AG10803 (cell line): ENCODE data around the gene MACROH2A1.

Experiments
- DNase-seq: peaks from one replicate; pipeline ENCODE4 v3.0.0; 2010; ENCODE audit warnings: low read depth
- H3K4me3 ChIP-seq: 2 replicates; pipeline ENCODE4 v1.5.1; 2011; ENCODE audit warnings: mild to moderate bottlenecking, low read length, control low read depth
- TF ChIP-seq, protein P1 (sequence below): conservative IDR thresholded peaks from 2 replicates; pipeline ENCODE4 v1.5.1; 2011; ENCODE audit warnings: mild to moderate bottlenecking, low read length, control low read depth, inconsistent platforms

The MACROH2A1 gene

GRCh38 chr5:135350536-135350935 lies 48.5 kb downstream of the MACROH2A1 start:
- no peak for DNase-seq
- TF ChIP-seq, protein P1, sequence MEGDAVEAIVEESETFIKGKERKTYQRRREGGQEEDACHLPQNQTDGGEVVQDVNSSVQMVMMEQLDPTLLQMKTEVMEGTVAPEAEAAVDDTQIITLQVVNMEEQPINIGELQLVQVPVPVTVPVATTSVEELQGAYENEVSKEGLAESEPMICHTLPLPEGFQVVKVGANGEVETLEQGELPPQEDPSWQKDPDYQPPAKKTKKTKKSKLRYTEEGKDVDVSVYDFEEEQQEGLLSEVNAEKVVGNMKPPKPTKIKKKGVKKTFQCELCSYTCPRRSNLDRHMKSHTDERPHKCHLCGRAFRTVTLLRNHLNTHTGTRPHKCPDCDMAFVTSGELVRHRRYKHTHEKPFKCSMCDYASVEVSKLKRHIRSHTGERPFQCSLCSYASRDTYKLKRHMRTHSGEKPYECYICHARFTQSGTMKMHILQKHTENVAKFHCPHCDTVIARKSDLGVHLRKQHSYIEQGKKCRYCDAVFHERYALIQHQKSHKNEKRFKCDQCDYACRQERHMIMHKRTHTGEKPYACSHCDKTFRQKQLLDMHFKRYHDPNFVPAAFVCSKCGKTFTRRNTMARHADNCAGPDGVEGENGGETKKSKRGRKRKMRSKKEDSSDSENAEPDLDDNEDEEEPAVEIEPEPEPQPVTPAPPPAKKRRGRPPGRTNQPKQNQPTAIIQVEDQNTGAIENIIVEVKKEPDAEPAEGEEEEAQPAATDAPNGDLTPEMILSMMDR, result no peak
- no peak overlapping the region for H3K4me3 ChIP-seq

DNA sequence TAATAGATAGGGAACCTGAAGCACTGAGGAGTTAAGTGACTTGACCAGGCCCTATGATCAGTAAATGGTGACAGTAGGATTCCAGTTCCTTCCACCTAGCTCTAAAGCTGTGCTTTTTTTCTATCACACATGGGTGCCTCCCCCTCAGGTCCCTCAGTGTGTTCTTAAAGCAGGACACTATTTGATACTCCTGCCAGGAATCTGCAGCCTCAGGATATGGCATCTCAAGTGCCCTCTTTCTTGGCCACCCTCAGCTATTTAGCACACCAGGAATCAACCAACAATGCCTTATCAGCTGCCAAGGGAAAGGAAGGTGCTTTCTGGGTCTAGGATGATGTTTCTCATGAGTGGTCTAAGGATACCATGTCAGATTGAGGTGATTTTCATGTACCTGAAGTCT lies 49.1 kb downstream of the MACROH2A1 start:
- no peak overlapping the region for H3K4me3 ChIP-seq
- no peak for DNase-seq
- TF ChIP-seq, protein P1, result no peak

- TF ChIP-seq, protein P1, result no peak
- no peak overlapping the region for H3K4me3 ChIP-seq
- no peak for DNase-seq
Observed at GRCh38 chr5:135349451-135349850, 49.6 kb downstream of the MACROH2A1 start.

DNA sequence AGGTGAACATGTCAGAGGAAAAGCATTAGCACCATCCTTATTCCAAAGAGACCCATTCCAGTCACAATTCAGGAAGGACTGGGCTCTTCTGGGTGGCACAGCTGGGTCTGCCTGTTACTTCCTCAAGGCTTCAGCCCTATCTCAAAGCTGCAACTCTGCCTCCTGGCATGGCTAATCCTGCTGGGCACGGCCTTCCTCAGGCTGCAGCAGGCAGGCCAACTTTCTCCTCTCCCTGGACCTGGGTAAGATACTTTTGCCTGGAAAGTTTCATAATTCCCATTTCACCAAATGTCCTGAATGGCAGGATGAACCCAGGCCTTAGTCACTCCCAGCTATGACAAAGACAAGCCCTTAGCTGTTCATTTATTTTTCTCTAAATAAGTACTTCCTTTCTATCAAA lies 50.1 kb downstream of the MACROH2A1 start:
- TF ChIP-seq, protein P1, result no peak
- no peak for DNase-seq
- no peak overlapping the region for H3K4me3 ChIP-seq

DNA sequence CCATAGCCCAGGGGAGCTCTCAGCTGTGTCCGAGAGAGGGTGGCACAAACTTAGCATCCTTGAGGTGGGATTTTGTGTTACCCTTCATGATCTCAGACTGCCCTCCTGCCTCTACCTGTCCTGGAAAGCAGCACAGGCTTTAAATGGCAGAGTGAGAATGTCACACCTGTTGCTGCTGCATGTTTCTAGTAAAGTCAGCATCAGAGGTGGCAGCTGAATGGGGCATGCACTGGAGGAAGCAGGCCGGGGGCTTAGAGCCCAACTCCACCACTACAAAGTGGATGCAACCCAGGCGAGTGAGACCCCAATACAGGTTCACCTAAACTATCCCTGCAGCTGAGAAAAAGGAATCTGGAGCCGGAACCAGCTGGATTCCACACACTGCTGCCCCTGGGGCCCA lies 51.6 kb downstream of the MACROH2A1 start:
- TF ChIP-seq, protein P1, result no peak
- DNase-seq, result no peak
- H3K4me3 ChIP-seq, result no peak overlapping the region

GRCh38 chr5:135345956-135346731 lies 52.9 kb downstream of the MACROH2A1 start:
- no peak overlapping the region for H3K4me3 ChIP-seq
- TF ChIP-seq, protein P1, result no peak
- no peak for DNase-seq

DNA sequence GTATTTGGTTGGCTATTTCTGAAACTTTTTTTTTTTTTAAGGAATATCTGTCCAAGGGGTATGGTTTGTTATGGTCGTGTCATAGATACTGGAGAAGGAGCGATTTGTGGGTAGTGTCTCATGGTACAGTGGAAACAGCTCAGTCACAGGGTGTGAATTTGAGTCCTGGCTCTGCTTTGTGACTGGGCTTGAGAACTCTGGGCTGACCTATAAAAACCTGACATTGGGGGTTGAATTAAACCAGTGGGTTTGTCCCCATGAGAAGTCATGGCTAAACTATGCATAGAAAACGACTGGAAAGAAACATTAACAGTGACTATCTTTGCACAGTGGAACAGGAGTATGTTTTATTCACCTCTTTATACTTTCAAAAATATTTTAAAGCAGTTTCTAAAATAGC lies 54.7 kb downstream of the MACROH2A1 start:
- peak; percentile 43 for DNase-seq

More for the DNA sequence above, 54.7 kb downstream of the MACROH2A1 start:
- no peak overlapping the region for H3K4me3 ChIP-seq
- TF ChIP-seq, protein P1, result no peak
